HepG2 (cell line): ENCODE measurements around the gene SPAG4. TPM values are rescaled to one million over a fixed set of nuclear protein-coding genes. Genes with fewer than 3 reads are reported as not detected.
A peak's percentile ranks its signal among the peaks of the same experiment; 100 is the strongest.

ENCODE experiments used
- AGO1 ChIP-seq: fragments of 200-400 bp; formaldehyde crosslinking; IDR thresholded peaks from 2 replicates; pipeline ENCODE4 v1.6.1; 2017; ENCODE audit warnings: mild to moderate bottlenecking, low read depth, low read length, moderate library complexity; ENCODE audit not compliant: poor library complexity, severe bottlenecking
- CCAR2 ChIP-seq: fragments of 200-400 bp; formaldehyde crosslinking; optimal IDR thresholded peaks from 2 replicates; pipeline ENCODE3; 2018; ENCODE audit warnings: low read depth, mild to moderate bottlenecking, low read length, moderate library complexity
- CREB3 ChIP-seq: sonication (generic); formaldehyde crosslinking; IDR thresholded peaks from 2 replicates; pipeline ENCODE4 v1.5.0; 2020; ENCODE audit warnings: missing genetic modification reagents
- DNMT1 ChIP-seq: sonication (generic); formaldehyde crosslinking; IDR thresholded peaks from 2 replicates; pipeline ENCODE4 v1.5.1; 2020; ENCODE audit warnings: mild to moderate bottlenecking, missing genetic modification reagents
- E2F1 ChIP-seq: sonication (generic); formaldehyde crosslinking; IDR thresholded peaks from 2 replicates; pipeline ENCODE4 v1.5.0; 2020; ENCODE audit warnings: missing genetic modification reagents
- FOXA1 ChIP-seq, 2 experiments: fragments of 450-650 bp in 1 of 2; sonication (generic) in 1 of 2; formaldehyde crosslinking in 1 of 2; IDR thresholded peaks; 2 replicates each; pipeline versions ENCODE4 v1.4.0 to v1.6.1; 2016 to 2020; ENCODE audit warnings: missing genetic modification reagents in 1 of 2
- HMG20B ChIP-seq: conservative IDR thresholded peaks from 2 replicates; pipeline ENCODE4 v1.6.1; 2016; ENCODE audit warnings: missing genetic modification reagents, missing compliant biosample characterization
- KLF6 ChIP-seq: IDR thresholded peaks from 2 replicates; pipeline ENCODE4 v1.8.0; 2016; ENCODE audit warnings: missing biosample characterization, missing genetic modification reagents
- MEIS1 ChIP-seq: sonication (generic); formaldehyde crosslinking; IDR thresholded peaks from 2 replicates; pipeline ENCODE4 v1.9.0; 2021; ENCODE audit warnings: mild to moderate bottlenecking, missing genetic modification reagents, moderate library complexity, borderline replicate concordance
- MIER2 ChIP-seq: IDR thresholded peaks from 2 replicates; pipeline ENCODE4 v1.6.1; 2016; ENCODE audit warnings: missing biosample characterization, missing genetic modification reagents
- NCOA5 ChIP-seq: sonication (generic); formaldehyde crosslinking; IDR thresholded peaks from 2 replicates; pipeline ENCODE4 v1.4.0; 2020; ENCODE audit warnings: missing genetic modification reagents
- ONECUT2 ChIP-seq: sonication (generic); formaldehyde crosslinking; IDR thresholded peaks from 2 replicates; pipeline ENCODE4 v1.4.0; 2020; ENCODE audit warnings: missing genetic modification reagents
- RFX3 ChIP-seq: IDR thresholded peaks from 2 replicates; pipeline ENCODE4 v1.6.1; 2016; ENCODE audit warnings: missing biosample characterization, missing genetic modification reagents
- TBX3 ChIP-seq: fragments of 450-650 bp; IDR thresholded peaks from 2 replicates; pipeline ENCODE4 v1.6.1; 2017; ENCODE audit warnings: antibody characterized with exemption, mild to moderate bottlenecking, inconsistent platforms, borderline replicate concordance
- TEAD3 ChIP-seq: optimal IDR thresholded peaks from 2 replicates; pipeline ENCODE3; 2016; ENCODE audit warnings: borderline replicate concordance
- ZFX ChIP-seq: sonication (generic); formaldehyde crosslinking; IDR thresholded peaks from 2 replicates; pipeline ENCODE4 v1.4.0; 2020; ENCODE audit warnings: mild to moderate bottlenecking, low read depth, missing genetic modification reagents, moderate library complexity
- ZNF138 ChIP-seq: sonication (generic); formaldehyde crosslinking; IDR thresholded peaks from 2 replicates; pipeline ENCODE4 v1.5.0; 2020; ENCODE audit warnings: mild to moderate bottlenecking, low read depth, missing genetic modification reagents
- ZNF253 ChIP-seq: sonication (generic); formaldehyde crosslinking; IDR thresholded peaks from 2 replicates; pipeline ENCODE4 v1.8.0; 2022; ENCODE audit warnings: mild to moderate bottlenecking, missing genetic modification reagents, borderline replicate concordance
- ZNF547 ChIP-seq: sonication (generic); formaldehyde crosslinking; IDR thresholded peaks from 2 replicates; pipeline ENCODE4 v1.5.1; 2020; ENCODE audit warnings: mild to moderate bottlenecking, missing genetic modification reagents
- ZNF720 ChIP-seq: sonication (generic); formaldehyde crosslinking; IDR thresholded peaks from 2 replicates; pipeline ENCODE4 v1.4.0; 2020; ENCODE audit warnings: missing genetic modification reagents
- ZNF761 ChIP-seq: sonication (generic); formaldehyde crosslinking; conservative IDR thresholded peaks from 2 replicates; pipeline ENCODE4 v1.4.0; 2020; ENCODE audit warnings: mild to moderate bottlenecking, missing genetic modification reagents
- ZNF773 ChIP-seq: sonication (generic); formaldehyde crosslinking; IDR thresholded peaks from 2 replicates; pipeline ENCODE4 v1.4.0; 2020; ENCODE audit warnings: missing genetic modification reagents, borderline replicate concordance
- ZNF782 ChIP-seq: sonication (generic); formaldehyde crosslinking; IDR thresholded peaks from 2 replicates; pipeline ENCODE4 v1.4.0; 2020; ENCODE audit warnings: missing genetic modification reagents, mild to moderate bottlenecking, borderline replicate concordance
- ZNF800 ChIP-seq: sonication (generic); formaldehyde crosslinking; IDR thresholded peaks from 2 replicates; pipeline ENCODE4 v1.4.0; 2020; ENCODE audit warnings: missing genetic modification reagents
- ZSCAN22 ChIP-seq: sonication (generic); formaldehyde crosslinking; IDR thresholded peaks from 2 replicates; pipeline ENCODE4 v1.4.0; 2020; ENCODE audit warnings: mild to moderate bottlenecking, missing genetic modification reagents
- polyA plus RNA-seq, 8 experiments: library from polyadenylated mRNA; depleted of rRNA in 3 of 8; stranded (reverse) in 7 of 8; unstranded in 1 of 8; fragments of >200 nt; fragmentation: Illumina TruSeq in 4 of 8; extraction: Trizol in 4 of 8; gene quantifications; 2 replicates each; pipeline versions ENCODE4 v1.2.1 to v1.2.3, GENCODE V29; 2011 to 2016; ENCODE audit warnings: low read depth in 4 of 8, missing spikeins in 1 of 8, mixed read lengths in 1 of 8; ENCODE audit not compliant: insufficient read depth in 1 of 8
- total RNA-seq, 5 experiments: library from RNA; depleted of rRNA; stranded (reverse); fragments of >200 nt; fragmentation: Illumina TruSeq; extraction: Trizol; gene quantifications; 2 replicates each; pipeline ENCODE4 v1.2.3, GENCODE V29; 2016; ENCODE audit warnings: low read depth in 1 of 5
- TF ChIP-seq, protein P1 (sequence below): sonication (generic); formaldehyde crosslinking; IDR thresholded peaks from 2 replicates; pipeline ENCODE4 v1.5.0; 2020; ENCODE audit warnings: missing genetic modification reagents

Gene SPAG4
- total and polyA plus RNA-seq, 2 of the 13 experiments (the other 11 are each of a cell fraction or from before 2014, with no cell fraction given) = 5.8 to 137 TPM

DNA sequence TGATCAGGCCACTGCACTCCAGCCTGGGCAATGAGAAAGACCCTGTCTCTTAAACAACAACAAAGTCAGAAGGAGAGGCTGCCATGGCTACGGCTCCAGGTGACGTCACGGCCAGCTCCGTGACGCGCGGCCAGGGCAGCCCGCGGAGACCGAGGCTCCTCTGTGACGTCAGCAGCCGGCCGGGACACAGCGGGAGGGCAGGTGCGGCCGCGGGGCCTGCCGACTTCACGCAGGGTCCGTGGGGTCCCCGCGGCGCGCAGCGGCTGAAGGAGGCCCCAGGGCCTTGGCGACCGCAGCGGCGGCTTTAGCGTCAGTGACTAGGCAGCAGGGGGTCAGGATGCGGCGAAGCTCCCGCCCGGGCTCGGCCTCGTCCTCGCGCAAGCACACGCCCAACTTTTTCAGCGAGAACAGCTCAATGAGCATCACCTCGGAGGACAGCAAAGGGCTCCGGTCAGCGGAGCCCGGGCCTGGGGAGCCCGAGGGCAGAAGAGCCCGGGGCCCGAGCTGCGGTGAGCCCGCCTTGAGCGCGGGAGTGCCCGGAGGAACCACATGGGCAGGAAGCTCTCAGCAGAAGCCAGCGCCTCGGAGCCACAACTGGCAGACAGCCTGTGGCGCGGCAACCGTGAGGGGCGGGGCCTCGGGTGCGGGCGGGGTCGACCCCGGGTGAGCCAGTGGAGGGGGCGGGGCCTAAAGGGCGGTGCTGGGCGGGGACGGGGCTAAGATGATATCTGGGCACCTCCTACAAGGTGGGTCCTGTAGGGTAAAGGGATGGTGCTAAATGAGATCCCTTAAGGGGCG is at the start of gene SPAG4 (continued):
- TF ChIP-seq ONECUT2 (CRISPR knock-in tag) (peak; percentile 72; the same call in 1 of the 2 replicates), TEAD3 (CRISPR knock-in tag) (peak; percentile 21), CCAR2 (no peak), NCOA5 (CRISPR knock-in tag) (no peak), DNMT1 (peak; percentile 93; the same call in 1 of the 2 replicates), MIER2 (peak; percentile 36), ZFX (CRISPR knock-in tag) (peak; percentile 92), TBX3 (peak; percentile 61), ZSCAN22 (CRISPR knock-in tag) (0 out of 2 replicates have a peak, but pooled peaks have one; percentile 21), AGO1 (peak; percentile 99), E2F1 (CRISPR knock-in tag) (peak; percentile 94), ZNF547 (peak; percentile 100), MEIS1 (CRISPR knock-in tag) (no peak; the same call in 1 of the 2 replicates), KLF6 (CRISPR knock-in tag) (peak; percentile 85), HMG20B (peak; percentile 73; the same call in 1 of the 2 replicates), ZNF800 (CRISPR knock-in tag) (peak; percentile 98; the same call in 1 of the 2 replicates), FOXA1 (IDR thresholded peaks at IDR 0.05) (no peak), FOXA1 (CRISPR knock-in tag; IDR thresholded peaks at IDR 0.05) (peak; percentile 39; the same call in 1 of the 2 replicates), ZNF782 (CRISPR knock-in tag) (peak; percentile 96; the same call in 1 of the 2 replicates), ZNF773 (CRISPR knock-in tag) (peak; percentile 99), ZNF720 (CRISPR knock-in tag) (no peak), RFX3 (CRISPR knock-in tag) (peak; percentile 41; the same call in 1 of the 2 replicates), CREB3 (CRISPR knock-in tag) (peak; percentile 99), ZNF253 (CRISPR knock-in tag) (peak; percentile 98), ZNF761 (CRISPR knock-in tag) (peak; percentile 97), ZNF138 (peak; percentile 86)
- TF ChIP-seq, protein P1, sequence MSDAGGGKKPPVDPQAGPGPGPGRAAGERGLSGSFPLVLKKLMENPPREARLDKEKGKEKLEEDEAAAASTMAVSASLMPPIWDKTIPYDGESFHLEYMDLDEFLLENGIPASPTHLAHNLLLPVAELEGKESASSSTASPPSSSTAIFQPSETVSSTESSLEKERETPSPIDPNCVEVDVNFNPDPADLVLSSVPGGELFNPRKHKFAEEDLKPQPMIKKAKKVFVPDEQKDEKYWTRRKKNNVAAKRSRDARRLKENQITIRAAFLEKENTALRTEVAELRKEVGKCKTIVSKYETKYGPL (CRISPR knock-in tag) = peak; percentile 95
